SK-N-MC (cell line): ENCODE data around the gene ADARB2.

Experiments used
- EZH2 ChIP-seq: fragments of 200-600 bp; sonication (generic); IDR thresholded peaks from one replicate; pipeline ENCODE4 v1.6.1; 2017; ENCODE audit warnings: antibody characterized with exemption
- POLR2AphosphoS5 ChIP-seq: IDR thresholded peaks from 2 replicates; pipeline ENCODE4 v1.6.1; 2012; ENCODE audit warnings: mild to moderate bottlenecking, low read depth, low read length, borderline replicate concordance

DNA sequence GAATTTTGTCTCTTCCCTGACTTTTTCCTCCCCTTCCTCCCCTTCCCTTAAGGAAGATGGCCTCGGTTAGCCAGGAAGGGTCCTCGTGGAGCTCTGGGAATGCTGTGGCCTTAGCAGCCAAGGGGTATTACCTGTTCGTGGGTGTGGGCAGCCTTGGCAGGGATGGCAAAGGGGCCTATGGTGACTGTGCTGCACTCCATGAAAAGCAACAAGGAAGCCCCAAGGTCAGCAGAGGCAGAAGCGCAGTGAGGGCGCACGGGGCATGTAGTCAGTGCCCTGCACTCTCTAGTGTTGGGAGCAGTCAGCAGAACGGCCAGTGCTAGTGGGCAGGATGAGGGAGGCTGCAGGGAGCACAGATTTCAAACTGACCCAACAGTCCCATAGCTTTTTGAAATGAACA is 191.8 kb downstream of the ADARB2 start:
- no peak for TF ChIP-seq POLR2AphosphoS5
- TF ChIP-seq EZH2 = no peak
